Mucosa of rectum (tissue), 2 donors: ENCODE results near the gene USP24.

Source experiments
- H3K27ac ChIP-seq, 2 donors: one replicate each; pipeline ENCODE4 v1.7.0; 2013; ENCODE audit warnings: inconsistent platforms in 2 of 2, low read depth in 2 of 2, low read length in 2 of 2
- H3K27me3 ChIP-seq, 2 donors: one replicate each; pipeline ENCODE4 v1.7.0; 2013; ENCODE audit warnings: low read length in 2 of 2; ENCODE audit not compliant: control insufficient read depth in 2 of 2, insufficient read depth in 2 of 2
- H3K36me3 ChIP-seq, 2 donors: one replicate each; pipeline ENCODE4 v1.7.0; 2013; ENCODE audit warnings: low read length in 2 of 2; ENCODE audit not compliant: control insufficient read depth in 2 of 2, insufficient read depth in 2 of 2
- H3K4me1 ChIP-seq, 2 donors: one replicate each; pipeline ENCODE4 v1.7.0; 2013; ENCODE audit warnings: low read length in 2 of 2, mild to moderate bottlenecking in 1 of 2; ENCODE audit not compliant: control insufficient read depth in 2 of 2, insufficient read depth in 2 of 2
- H3K4me3 ChIP-seq, 2 donors: one replicate each; pipeline ENCODE4 v1.7.0; 2013; ENCODE audit warnings: low read length in 2 of 2
- H3K9ac ChIP-seq, 2 donors: one replicate each; pipeline ENCODE4 v1.7.0; 2013; ENCODE audit warnings: low read length in 2 of 2, low read depth in 1 of 2, mild to moderate bottlenecking in 1 of 2
- H3K9me3 ChIP-seq, 2 donors: one replicate each; pipeline ENCODE4 v1.7.0; 2013; ENCODE audit warnings: low read length in 2 of 2; ENCODE audit not compliant: control insufficient read depth in 2 of 2
- donor health status: healthy.
- donor health status: Normal muscosa, but diverticular disease.

Gene USP24

DNA sequence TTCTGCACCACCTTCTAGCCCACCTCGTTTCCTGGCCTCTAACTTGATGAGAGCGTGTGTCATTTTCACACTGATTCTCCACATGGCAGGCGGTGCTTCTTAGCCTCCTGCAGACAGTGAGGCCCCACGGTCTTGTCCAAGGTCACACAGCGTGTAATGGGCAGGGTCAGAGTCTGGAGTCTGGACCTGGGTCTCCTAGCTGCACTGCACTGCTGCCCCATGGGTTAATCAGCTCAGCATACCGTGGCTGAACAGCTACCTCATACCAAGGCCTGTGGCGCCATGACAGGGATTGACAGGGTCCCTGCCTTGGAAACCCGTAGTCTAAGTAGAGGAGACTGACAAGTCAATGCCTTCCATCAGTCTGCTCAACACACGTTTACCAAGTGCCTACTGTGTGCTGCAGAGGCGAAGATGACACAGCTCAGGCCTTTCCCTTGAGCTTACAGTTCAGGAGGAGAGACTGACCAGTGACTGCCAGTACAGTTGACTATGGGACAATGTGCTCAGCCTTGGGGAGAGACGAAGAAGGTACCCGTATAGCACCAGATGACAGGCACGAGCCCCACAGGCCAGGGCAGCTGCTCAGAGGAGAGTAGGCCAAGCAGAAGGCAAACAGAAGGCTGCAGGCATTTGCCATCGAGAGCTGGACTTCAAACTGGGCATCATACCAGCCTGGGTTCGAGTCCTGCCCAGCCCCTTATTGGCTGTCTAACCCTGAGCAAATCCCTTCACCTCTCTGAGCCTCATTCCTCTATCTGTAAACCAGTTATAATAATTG, 170.4 kb downstream of the USP24 start:
- Histone ChIP-seq H3K27me3 (peaks cover 0 to 10% of the 10 kb centered on the region in 2 donors), H3K4me3 (no peak overlapping the region), H3K4me1 (peaks cover 2% of the 10 kb centered on the region in 2 donors), H3K36me3 (no peaks in the 10 kb centered on the region), H3K27ac (no peak overlapping the region), H3K9me3 (no peaks in the 10 kb centered on the region), H3K9ac (no peak overlapping the region)

DNA sequence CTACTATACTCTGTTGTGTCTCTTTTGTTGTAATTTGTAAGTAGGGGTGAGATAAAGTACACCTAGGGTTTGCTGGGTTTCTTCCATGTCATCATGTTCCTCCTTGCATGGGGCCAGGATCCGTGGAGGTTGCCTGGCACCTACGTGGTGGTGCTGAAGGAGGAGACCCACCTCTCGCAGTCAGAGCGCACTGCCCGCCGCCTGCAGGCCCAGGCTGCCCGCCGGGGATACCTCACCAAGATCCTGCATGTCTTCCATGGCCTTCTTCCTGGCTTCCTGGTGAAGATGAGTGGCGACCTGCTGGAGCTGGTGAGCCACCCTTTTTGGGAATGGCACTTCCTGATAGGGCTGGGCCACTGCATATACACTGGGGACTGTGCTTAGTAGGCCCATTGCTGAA, 171.4 kb downstream of the USP24 start:
- Histone ChIP-seq H3K9me3 (no peaks in the 10 kb centered on the region), H3K27me3 (peaks cover 0 to 14% of the 10 kb centered on the region in 2 donors), H3K27ac (no peak overlapping the region), H3K4me1 (peaks cover 3 to 4% of the 10 kb centered on the region in 2 donors), H3K4me3 (no peak overlapping the region), H3K9ac (no peak overlapping the region), H3K36me3 (no peaks in the 10 kb centered on the region)

DNA sequence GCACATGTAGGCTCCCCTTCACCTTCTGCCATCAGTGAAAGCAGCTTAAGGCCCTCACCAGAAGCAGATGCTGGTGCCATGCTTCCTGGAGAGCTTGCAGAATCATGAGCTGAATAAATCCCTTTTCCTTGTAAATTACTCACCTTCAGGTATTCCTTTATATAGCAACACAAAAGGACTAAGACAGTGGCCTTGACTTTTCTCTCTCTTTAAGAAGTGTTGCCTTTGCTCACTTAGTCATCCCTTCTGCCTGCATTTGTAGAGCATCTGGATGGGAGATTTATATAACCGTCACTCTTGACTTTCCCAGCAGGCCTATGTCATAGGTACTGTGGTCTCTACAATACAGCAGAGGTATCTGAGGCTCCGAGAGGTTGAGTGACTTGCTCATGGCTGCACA, 172.2 kb downstream of the USP24 start:
- H3K9me3 ChIP-seq = no peaks in the 10 kb centered on the region
- no peak overlapping the region for H3K27ac ChIP-seq
- peaks cover 3 to 4% of the 10 kb centered on the region in 2 donors for H3K4me1 ChIP-seq
- no peak overlapping the region for H3K9ac ChIP-seq
- no peaks in the 10 kb centered on the region for H3K36me3 ChIP-seq
- peaks cover 0 to 21% of the 10 kb centered on the region in 2 donors for H3K27me3 ChIP-seq
- no peak overlapping the region for H3K4me3 ChIP-seq

DNA sequence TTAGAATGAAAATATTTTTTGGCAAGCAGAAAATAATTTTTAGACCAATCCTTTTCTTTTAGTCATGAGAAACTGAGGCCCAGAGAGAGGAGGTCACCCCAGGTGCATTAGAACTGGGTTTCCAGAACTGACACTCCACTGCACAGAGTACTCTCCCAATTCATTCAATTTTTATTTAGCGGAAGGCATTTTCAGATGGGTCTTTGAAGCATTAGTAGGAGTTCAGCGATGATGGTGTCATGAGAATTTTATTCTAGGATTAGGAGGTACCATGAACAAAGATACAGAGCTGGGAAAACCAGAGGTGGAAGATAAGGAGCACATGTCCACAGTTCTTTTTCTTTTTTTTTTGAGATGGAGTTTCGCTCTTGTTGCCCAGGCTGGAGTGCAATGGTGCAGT, 173.6 kb downstream of the USP24 start:
- H3K4me3 ChIP-seq = no peak overlapping the region
- H3K9ac ChIP-seq = no peak overlapping the region
- peaks cover 3 to 4% of the 10 kb centered on the region in 2 donors for H3K4me1 ChIP-seq
- H3K36me3 ChIP-seq = no peaks in the 10 kb centered on the region
- no peak overlapping the region for H3K27ac ChIP-seq
- no peaks in the 10 kb centered on the region for H3K9me3 ChIP-seq
- H3K27me3 ChIP-seq = peaks cover 0 to 21% of the 10 kb centered on the region in 2 donors

DNA sequence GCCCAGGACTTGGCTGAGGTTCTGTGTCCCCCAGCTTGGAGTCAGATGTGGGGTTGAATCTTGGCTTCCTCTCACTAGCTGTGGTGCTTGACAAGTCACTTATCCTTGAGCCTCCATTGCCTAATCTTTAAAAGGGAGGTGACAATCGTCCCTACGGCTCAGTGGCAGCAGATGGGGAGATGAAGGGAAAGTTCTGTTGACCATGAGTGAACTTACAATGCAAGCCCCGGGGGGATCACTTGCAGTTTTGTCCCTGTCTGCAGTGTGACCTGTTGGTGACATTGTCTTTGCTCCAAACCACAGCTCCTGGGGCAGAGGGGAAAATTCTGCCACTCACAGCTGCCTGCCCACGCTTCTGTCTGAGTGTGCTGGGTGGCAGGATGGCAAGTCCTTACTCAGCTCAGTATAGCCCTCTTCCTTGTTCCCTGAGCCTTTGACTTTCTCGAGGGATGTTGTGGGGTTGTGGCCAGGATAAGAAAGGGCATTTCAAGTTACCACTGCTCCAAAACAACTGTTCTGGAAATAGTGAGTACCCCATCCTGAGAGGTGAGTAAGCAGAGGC, 174.2 kb downstream of the USP24 start:
- Histone ChIP-seq H3K4me3 (no peak overlapping the region), H3K27me3 (peaks cover 0 to 21% of the 10 kb centered on the region in 2 donors), H3K36me3 (no peaks in the 10 kb centered on the region), H3K9me3 (no peaks in the 10 kb centered on the region), H3K9ac (no peak overlapping the region), H3K27ac (no peak overlapping the region), H3K4me1 (peaks cover 3 to 4% of the 10 kb centered on the region in 2 donors)

DNA sequence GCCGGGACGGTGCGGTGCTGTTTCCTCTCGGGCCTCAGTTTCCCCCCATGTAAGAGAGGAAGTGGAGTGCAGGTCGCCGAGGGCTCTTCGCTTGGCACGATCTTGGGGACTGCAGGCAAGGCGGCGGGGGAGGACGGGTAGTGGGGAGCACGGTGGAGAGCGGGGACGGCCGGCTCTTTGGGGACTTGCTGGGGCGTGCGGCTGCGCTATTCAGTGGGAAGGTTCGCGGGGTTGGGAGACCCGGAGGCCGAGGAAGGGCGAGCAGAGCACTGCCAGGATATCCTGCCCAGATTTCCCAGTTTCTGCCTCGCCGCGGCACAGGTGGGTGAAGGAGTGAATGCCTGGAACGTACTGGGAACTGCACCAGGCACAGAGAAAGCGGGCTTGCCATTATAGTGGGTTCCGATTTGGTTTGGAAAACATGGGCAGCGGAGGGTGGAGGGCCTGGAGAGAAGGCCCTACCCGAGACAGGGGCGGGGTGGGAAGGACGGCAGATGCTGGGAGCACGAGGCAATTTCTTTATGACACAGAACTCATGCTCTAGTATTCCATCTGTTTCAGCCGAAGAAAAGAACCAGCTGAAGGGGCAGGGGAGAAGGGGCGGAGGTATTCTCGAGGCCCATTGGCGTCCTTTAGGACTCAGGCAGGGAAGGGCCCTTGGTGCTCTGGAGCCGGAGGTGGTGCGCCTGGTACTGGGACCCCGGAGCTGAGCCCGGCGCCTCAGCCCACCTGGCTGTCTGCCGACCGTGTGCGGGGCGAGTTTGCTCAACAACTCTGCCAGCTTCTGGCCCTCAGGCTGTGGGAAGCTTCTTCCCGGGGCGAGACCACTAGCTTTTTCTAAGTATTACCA, 174.9 kb downstream of the USP24 start:
- peaks cover 0 to 21% of the 10 kb centered on the region in 2 donors for H3K27me3 ChIP-seq
- no peak overlapping the region for H3K27ac ChIP-seq
- H3K4me3 ChIP-seq = peak overlapping the region; percentile 54 to 55
- H3K9ac ChIP-seq = peak overlapping the region in 1 of 2 donors; percentile 36
- no peaks in the 10 kb centered on the region for H3K36me3 ChIP-seq
- peaks cover 3 to 4% of the 10 kb centered on the region in 2 donors for H3K4me1 ChIP-seq
- H3K9me3 ChIP-seq = no peaks in the 10 kb centered on the region

DNA sequence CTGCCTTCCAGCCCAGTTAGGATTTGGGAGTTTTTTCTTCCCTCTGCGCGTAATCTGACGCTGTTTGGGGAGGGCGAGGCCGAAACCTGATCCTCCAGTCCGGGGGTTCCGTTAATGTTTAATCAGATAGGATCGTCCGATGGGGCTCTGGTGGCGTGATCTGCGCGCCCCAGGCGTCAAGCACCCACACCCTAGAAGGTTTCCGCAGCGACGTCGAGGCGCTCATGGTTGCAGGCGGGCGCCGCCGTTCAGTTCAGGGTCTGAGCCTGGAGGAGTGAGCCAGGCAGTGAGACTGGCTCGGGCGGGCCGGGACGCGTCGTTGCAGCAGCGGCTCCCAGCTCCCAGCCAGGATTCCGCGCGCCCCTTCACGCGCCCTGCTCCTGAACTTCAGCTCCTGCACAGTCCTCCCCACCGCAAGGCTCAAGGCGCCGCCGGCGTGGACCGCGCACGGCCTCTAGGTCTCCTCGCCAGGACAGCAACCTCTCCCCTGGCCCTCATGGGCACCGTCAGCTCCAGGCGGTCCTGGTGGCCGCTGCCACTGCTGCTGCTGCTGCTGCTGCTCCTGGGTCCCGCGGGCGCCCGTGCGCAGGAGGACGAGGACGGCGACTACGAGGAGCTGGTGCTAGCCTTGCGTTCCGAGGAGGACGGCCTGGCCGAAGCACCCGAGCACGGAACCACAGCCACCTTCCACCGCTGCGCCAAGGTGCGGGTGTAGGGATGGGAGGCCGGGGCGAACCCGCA, 175.7 kb downstream of the USP24 start, which contains the start of gene PCSK9:
PCSK9 (plus strand) TSS at position 207 of the 741 bp plus-strand sequence; CDS start at position 497, 290 bp downstream.
- peaks cover 3 to 4% of the 10 kb centered on the region in 2 donors for H3K4me1 ChIP-seq
- H3K27me3 ChIP-seq = peaks cover 0 to 23% of the 10 kb centered on the region in 2 donors
- H3K9ac ChIP-seq = peak within 1 kb of the TSS in 1 of 2 donors; percentile 36
- H3K9me3 ChIP-seq = no peaks in the 10 kb centered on the region
- no peak within 1 kb of the TSS for H3K27ac ChIP-seq
- H3K4me3 ChIP-seq = peak within 1 kb of the TSS; percentile 54 to 55
- H3K36me3 ChIP-seq = no peaks in the 10 kb centered on the region

DNA sequence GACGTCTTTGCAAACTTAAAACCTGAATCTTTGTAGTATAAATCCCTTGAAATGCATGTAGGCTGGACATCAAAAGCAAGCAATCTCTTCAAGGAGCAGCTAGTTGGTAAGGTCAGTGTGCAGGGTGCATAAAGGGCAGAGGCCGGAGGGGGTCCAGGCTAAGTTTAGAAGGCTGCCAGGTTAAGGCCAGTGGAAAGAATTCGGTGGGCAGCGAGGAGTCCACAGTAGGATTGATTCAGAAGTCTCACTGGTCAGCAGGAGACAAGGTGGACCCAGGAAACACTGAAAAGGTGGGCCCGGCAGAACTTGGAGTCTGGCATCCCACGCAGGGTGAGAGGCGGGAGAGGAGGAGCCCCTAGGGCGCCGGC, 176.2 kb downstream of the USP24 start:
- H3K27me3 ChIP-seq = peaks cover 0 to 23% of the 10 kb centered on the region in 2 donors
- H3K9me3 ChIP-seq = no peaks in the 10 kb centered on the region
- H3K27ac ChIP-seq = no peak overlapping the region
- peak overlapping the region in 1 of 2 donors; percentile 55 for H3K4me3 ChIP-seq
- H3K9ac ChIP-seq = no peak overlapping the region
- no peaks in the 10 kb centered on the region for H3K36me3 ChIP-seq
- peaks cover 3 to 4% of the 10 kb centered on the region in 2 donors for H3K4me1 ChIP-seq

DNA sequence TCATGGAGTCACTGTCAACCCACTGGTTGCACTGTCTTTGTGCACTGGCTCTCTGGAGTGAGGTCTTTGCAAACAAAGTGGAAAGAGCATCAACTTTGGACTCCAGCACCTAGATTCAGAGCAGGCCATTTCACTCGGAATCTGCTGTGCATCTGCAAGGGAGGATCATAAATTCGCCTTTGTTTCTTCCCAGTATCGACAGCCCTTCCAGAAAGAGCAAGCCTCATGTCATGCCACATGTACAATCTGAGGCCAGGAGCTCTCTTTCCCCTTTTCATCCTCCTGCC, 176.7 kb downstream of the USP24 start:
- Histone ChIP-seq H3K9me3 (no peaks in the 10 kb centered on the region), H3K4me1 (peaks cover 3 to 4% of the 10 kb centered on the region in 2 donors), H3K36me3 (no peaks in the 10 kb centered on the region), H3K27me3 (peaks cover 0 to 28% of the 10 kb centered on the region in 2 donors), H3K9ac (no peak overlapping the region), H3K4me3 (no peak overlapping the region), H3K27ac (no peak overlapping the region)
